GM12872 (cell line): ENCODE results near the gene PRIMA1.

Source experiments
- TF ChIP-seq, protein P1 (sequence below): IDR thresholded peaks from 3 replicates; pipeline ENCODE4 v1.5.1; 2011; ENCODE audit warnings: low read depth, mild to moderate bottlenecking, low read length, moderate library complexity; ENCODE audit not compliant: insufficient read depth

The PRIMA1 gene

DNA sequence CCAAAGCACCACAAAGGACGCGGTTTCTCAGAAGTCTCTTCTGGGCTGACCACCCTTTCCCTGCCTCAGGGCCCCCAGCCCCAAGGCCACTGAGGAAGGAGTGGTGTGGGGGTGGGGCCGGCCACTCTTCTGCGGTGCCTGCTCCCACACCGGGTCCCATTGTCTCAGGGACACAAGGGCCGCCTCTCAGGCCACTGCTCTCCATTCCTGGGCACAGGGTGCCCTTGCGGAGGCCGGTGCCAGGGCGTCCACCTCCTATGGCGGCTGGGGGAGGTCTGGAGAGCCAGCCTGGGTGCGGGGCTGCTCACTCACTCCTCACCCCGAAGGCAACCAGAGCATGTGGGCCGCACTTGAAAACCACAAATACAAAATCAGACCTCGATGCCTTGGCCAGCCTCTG is 44.1 kb downstream of the PRIMA1 start:
- TF ChIP-seq, protein P1, sequence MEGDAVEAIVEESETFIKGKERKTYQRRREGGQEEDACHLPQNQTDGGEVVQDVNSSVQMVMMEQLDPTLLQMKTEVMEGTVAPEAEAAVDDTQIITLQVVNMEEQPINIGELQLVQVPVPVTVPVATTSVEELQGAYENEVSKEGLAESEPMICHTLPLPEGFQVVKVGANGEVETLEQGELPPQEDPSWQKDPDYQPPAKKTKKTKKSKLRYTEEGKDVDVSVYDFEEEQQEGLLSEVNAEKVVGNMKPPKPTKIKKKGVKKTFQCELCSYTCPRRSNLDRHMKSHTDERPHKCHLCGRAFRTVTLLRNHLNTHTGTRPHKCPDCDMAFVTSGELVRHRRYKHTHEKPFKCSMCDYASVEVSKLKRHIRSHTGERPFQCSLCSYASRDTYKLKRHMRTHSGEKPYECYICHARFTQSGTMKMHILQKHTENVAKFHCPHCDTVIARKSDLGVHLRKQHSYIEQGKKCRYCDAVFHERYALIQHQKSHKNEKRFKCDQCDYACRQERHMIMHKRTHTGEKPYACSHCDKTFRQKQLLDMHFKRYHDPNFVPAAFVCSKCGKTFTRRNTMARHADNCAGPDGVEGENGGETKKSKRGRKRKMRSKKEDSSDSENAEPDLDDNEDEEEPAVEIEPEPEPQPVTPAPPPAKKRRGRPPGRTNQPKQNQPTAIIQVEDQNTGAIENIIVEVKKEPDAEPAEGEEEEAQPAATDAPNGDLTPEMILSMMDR, result no peak

DNA sequence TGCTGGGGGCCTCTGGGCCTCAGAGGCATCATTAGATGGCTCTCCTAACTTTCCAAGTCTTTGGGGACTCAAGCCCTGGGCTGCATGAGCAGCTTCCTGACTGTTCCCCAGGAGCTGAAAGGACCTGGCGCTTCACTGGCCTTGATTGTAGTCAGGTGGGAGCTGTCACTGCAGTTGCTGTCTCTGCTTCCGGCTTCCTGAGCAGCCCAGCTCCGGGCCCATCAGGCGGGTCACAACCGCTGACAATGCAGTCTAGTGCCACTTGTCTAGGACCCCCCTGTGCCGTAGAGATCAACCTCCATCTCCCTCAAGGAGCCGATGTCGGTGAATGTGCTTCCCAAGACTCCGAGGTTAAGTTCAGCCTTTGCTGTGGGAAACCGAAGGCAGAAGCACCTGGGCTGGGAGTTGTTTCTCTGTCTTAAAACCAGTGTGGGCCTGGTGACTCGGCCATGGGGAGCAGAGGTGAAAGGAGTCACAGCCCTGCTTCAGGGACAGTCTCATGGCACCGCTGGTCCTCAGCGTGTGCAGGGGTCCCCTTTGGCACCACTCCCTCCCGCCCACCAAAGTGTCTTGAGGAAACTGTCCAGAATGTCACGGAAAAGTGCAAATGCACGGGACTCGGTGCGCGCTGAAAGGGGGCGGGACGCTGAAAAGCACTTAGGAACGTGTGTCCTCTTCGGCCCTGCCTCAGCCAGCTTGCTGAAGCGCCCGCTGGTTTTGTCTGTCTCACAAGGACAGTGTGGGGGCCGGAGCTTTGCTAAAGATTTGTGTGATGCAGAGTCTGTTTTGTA is 44.8 kb downstream of the PRIMA1 start:
- TF ChIP-seq, protein P1, result no peak

DNA sequence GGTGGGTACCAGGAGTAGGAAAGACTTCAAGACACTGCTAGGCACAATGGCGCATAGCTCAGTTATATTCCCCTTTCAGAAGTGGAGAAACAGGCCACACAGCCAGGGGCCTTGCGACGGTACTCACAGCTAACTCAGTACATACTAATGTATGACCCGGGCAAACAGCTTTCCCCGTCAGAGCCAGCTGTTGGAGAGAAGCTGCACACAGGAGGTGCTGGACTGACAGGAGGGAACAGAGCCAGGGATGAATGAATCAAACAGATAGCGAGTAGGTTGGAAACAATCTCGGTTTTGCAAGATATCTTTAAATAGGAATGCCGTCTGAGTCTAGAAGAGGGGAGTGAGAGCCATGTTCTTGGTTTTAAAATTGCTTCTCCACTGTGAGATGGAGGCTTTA is 45.5 kb downstream of the PRIMA1 start:
- TF ChIP-seq, protein P1, result no peak

DNA sequence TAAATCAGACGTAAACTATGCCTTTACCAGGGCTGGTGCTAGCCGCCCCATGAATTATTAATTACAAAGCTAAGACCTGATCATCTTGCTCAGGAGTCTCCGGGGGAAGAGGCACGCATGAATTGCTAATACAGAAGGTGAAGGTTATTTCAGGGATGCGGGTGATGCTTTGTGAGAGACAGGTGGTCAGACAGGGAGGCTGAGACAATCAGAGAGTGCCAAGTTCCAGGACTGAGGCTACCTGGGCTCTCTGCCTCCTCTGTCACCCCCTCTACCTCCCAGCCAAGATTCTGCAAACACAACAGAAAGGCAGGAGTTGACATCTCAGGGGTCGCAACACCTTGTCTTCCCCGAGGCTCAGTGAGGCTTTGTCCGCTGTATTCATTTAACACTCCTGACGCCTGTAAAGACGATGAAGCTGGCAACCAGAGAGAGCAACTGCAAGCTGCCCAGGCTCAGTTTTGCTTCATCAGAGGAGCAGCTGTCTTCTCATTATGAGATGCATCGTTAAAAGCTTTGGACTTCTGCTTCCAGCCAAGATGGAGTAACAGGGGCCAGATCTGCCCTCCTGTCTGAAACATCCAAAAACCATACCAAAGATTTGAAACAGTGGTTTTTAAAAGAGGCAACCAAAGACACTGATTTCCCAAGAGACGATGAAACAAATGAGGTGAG is 46.6 kb downstream of the PRIMA1 start:
- TF ChIP-seq, protein P1, result no peak

DNA sequence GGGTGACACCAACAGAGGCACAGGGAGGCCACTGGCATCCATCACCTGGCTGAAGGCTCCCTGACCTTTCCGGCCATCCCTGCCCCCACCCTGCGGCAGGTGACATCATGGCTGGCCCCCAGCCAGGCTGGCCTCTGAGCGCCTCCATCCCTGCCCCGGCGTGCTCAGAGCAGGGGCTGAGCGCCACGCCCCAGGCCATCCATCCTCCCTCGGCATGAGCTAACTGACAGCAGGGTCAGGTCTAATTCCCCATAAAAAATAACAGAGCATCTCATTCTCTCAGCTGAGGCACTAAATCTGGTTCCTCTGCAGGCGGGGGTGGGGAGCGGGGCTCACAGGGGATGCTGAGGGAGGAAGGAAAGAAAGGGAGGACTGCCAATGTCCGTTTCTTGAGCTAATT is 50.7 kb downstream of the PRIMA1 start:
- TF ChIP-seq, protein P1, result no peak

DNA sequence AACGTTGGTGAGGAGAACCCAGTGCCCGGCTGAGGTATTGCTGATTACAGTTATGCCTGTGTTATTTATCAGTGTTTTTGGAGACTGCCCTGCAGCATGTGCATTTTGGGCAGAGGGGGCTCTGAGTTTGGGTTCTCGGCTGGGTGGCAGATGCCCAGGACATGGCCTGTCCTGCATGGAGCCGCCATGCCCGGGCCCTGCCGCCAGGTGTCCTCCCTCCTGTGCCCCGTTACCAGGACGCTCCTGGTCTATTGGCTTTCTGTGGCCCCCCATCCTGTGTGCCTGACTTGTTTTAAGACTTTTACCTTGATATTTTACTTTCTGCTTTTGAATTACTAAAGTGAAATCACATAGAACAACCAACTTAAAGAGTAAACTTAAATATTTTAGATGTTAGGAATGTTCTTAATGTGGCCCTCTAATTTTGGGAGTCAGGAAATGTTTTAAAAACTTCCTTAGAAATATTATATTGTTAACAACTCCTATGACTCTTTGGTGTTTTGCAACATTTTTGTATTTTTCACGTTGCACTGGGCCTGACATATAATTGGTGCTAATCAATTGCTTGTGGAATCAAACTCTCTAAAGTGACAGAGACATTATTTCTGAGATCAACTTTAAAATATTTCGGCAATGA is 51.8 kb downstream of the PRIMA1 start:
- TF ChIP-seq, protein P1, result peak; percentile 49

DNA sequence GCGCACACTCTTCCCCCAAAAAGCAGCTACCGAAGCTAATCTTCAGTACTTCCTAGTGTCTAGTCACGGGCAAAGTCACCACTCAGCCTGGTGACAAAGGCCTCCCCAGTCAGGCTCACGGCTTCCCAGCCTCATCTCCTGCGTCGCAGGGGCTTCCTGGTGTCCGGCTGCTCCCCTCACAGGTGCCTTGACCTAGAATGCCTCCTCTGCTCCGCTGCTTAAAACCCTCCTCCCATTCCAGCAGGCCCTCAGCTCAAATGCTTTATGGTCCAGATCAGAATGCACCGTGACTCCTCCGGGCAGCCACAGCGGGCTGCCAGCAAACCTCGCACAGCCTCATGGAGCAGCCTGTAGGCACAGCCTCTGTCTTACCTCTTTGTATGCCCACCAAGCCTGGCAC is 53.1 kb downstream of the PRIMA1 start:
- TF ChIP-seq, protein P1, result no peak
